ENCODE measurements around the gene DCST2. TPM values are rescaled to one million over a fixed set of nuclear protein-coding genes. Genes with fewer than 3 reads are reported as not detected.

The DCST2 gene
- total and polyA plus RNA-seq, 4 donors, result 0.31 to 1.7 (median 1.2) TPM

DNA sequence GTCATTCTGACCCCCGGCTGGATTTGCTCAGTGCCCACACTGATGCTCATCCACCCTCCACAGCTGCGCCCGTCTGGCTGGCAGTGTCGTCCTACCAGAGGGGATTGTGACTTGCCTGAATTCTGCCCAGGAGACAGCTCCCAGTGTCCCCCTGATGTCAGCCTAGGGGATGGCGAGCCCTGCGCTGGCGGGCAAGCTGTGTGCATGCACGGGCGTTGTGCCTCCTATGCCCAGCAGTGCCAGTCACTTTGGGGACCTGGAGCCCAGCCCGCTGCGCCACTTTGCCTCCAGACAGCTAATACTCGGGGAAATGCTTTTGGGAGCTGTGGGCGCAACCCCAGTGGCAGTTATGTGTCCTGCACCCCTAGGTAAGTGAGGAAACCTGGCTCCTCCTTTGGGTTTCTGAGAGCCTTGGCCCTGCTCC, 24.2 kb upstream of the DCST2 start:
- no peak overlapping the region for H3K27ac ChIP-seq (ENCODE audit: low read depth in 1 of 2, low read length in 1 of 2)
- ATAC-seq (ENCODE audit: insufficient read depth, low FRiP score), result no peak
- WGBS, 2 donors, result 94 to 99% methylated on average over 13 of the region's 13 CpGs

DNA sequence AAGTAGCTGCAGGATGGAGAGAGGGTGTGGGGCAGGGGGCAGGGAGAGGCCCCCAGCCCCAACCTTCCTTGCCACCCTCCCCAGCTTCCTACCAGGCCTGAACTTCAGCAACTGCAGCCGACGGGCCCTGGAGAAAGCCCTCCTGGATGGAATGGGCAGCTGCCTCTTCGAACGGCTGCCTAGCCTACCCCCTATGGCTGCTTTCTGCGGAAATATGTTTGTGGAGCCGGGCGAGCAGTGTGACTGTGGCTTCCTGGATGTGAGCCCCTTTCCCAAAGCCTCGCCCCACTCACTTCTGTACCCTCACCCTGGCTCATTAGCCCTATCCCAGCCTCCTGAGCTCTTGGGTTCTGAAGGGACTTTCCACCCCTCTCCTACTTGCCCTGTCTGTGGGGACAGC, 23.5 kb upstream of the DCST2 start:
- Histone ChIP-seq H3K27me3 (ENCODE audit: control insufficient read depth in 3 of 3, insufficient read depth in 3 of 3, low read length in 2 of 3) (peaks cover 0 to 4% (median 0%) of the 10 kb centered on the region in 3 donors), H3K9me3 (ENCODE audit: control insufficient read depth in 4 of 4, insufficient read depth in 3 of 4, low read length in 3 of 4) (peaks cover 0 to 2% (median 0%) of the 10 kb centered on the region in 4 donors), H3K4me3 (no peak overlapping the region), H3K36me3 (ENCODE audit: control insufficient read depth in 4 of 4, insufficient read depth in 4 of 4, low read length in 4 of 4) (peaks cover 0 to 55% (median 4%) of the 10 kb centered on the region in 4 donors), H3K27ac (ENCODE audit: low read depth in 1 of 2, low read length in 1 of 2) (no peak overlapping the region), H3K9ac (ENCODE audit: insufficient read depth in 1 of 2, low read length in 2 of 2) (no peak overlapping the region), H3K4me1 (ENCODE audit: control insufficient read depth in 5 of 5, insufficient read depth in 5 of 5, low read length in 5 of 5) (peaks cover 0 to 16% (median 6%) of the 10 kb centered on the region in 5 donors)
- no peak for DNase-seq
- WGBS, 2 donors, result 95 to 97% methylated on average over 8 of the region's 8 CpGs
- TF ChIP-seq, protein P1, sequence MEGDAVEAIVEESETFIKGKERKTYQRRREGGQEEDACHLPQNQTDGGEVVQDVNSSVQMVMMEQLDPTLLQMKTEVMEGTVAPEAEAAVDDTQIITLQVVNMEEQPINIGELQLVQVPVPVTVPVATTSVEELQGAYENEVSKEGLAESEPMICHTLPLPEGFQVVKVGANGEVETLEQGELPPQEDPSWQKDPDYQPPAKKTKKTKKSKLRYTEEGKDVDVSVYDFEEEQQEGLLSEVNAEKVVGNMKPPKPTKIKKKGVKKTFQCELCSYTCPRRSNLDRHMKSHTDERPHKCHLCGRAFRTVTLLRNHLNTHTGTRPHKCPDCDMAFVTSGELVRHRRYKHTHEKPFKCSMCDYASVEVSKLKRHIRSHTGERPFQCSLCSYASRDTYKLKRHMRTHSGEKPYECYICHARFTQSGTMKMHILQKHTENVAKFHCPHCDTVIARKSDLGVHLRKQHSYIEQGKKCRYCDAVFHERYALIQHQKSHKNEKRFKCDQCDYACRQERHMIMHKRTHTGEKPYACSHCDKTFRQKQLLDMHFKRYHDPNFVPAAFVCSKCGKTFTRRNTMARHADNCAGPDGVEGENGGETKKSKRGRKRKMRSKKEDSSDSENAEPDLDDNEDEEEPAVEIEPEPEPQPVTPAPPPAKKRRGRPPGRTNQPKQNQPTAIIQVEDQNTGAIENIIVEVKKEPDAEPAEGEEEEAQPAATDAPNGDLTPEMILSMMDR (IDR thresholded peaks at IDR 0.05; ENCODE audit: control extremely low read depth, extremely low read depth), result no peak
- no peak for ATAC-seq (ENCODE audit: insufficient read depth, low FRiP score)

More for the DNA sequence above, 24.2 kb upstream of the DCST2 start:
- H3K27me3 ChIP-seq (ENCODE audit: control insufficient read depth in 3 of 3, insufficient read depth in 3 of 3, low read length in 2 of 3), result peaks cover 0 to 4% (median 0%) of the 10 kb centered on the region in 3 donors
- H3K4me3 ChIP-seq, result no peak overlapping the region
- H3K36me3 ChIP-seq (ENCODE audit: control insufficient read depth in 4 of 4, insufficient read depth in 4 of 4, low read length in 4 of 4), result peaks cover 0 to 55% (median 4%) of the 10 kb centered on the region in 4 donors
- TF ChIP-seq, protein P1 (IDR thresholded peaks at IDR 0.05; ENCODE audit: control extremely low read depth, extremely low read depth), result no peak
- H3K9me3 ChIP-seq (ENCODE audit: control insufficient read depth in 4 of 4, insufficient read depth in 3 of 4, low read length in 3 of 4), result peaks cover 0 to 2% (median 0%) of the 10 kb centered on the region in 4 donors
- no peak for DNase-seq
- no peak overlapping the region for H3K9ac ChIP-seq (ENCODE audit: insufficient read depth in 1 of 2, low read length in 2 of 2)
- H3K4me1 ChIP-seq (ENCODE audit: control insufficient read depth in 5 of 5, insufficient read depth in 5 of 5, low read length in 5 of 5), result peaks cover 0 to 15% (median 5%) of the 10 kb centered on the region in 5 donors

DNA sequence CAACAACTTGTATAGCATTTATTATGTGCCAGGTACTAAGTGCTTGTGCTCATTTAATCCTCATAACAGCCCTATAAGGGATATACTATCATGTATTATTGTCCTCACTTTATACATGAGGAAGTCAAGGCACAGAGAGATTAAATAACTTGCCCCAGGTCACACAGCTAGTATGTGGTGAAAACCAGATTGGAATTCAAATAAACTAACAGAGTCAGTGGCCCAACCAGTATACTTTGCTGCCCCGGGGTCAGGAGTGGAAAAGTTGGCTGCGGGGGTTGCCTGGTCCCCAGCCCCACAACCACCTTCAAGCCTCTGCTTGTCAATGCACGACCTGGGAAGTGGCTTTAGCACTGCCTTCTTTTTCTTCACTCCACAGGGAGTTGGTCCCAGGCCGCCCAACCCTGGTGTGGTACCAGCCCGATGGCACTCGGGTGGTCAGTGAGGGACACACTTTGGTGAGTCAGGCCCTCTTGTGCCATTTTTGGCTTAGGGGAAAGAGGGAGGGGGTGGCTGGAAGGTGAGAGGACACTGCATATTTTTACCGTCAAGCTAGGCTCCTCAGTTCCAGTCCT, 20.0 kb upstream of the DCST2 start:
- peak overlapping the region in 1 of 2 donors; percentile 34 for H3K27ac ChIP-seq (ENCODE audit: low read depth in 1 of 2, low read length in 1 of 2)
- WGBS, 2 donors, result 90 to 91% methylated on average over 7 of the region's 7 CpGs
- DNase-seq (no peak), ATAC-seq (ENCODE audit: insufficient read depth, low FRiP score) (no peak)
- peaks cover 0 to 2% (median 0%) of the 10 kb centered on the region in 4 donors for H3K9me3 ChIP-seq (ENCODE audit: control insufficient read depth in 4 of 4, insufficient read depth in 3 of 4, low read length in 3 of 4)
- TF ChIP-seq, protein P1 (IDR thresholded peaks at IDR 0.05; ENCODE audit: control extremely low read depth, extremely low read depth), result no peak
- H3K27me3 ChIP-seq (ENCODE audit: control insufficient read depth in 3 of 3, insufficient read depth in 3 of 3, low read length in 2 of 3), result no peaks in the 10 kb centered on the region
- H3K4me1 ChIP-seq (ENCODE audit: control insufficient read depth in 5 of 5, insufficient read depth in 5 of 5, low read length in 5 of 5), result peaks cover 0 to 33% (median 12%) of the 10 kb centered on the region in 5 donors
- H3K4me3 ChIP-seq, result no peak overlapping the region
- H3K36me3 ChIP-seq (ENCODE audit: control insufficient read depth in 4 of 4, insufficient read depth in 4 of 4, low read length in 4 of 4), result peaks cover 0 to 40% (median 3%) of the 10 kb centered on the region in 4 donors
- no peak overlapping the region for H3K9ac ChIP-seq (ENCODE audit: insufficient read depth in 1 of 2, low read length in 2 of 2)
